Coronary artery (tissue), 2 donors: ENCODE data around the gene CCND1.

ENCODE experiments used
- DNase-seq: peaks from one replicate; pipeline ENCODE4 v3.0.0-alpha.2; 2017; ENCODE audit warnings: low spot score
- H3K27ac ChIP-seq, 2 donors: fragments of 200-600 bp; sonication (generic); one replicate each; pipeline ENCODE4 v1.5.1; 2016 to 2019
- H3K4me3 ChIP-seq: fragments of 200-600 bp; sonication (generic); 2 replicates; pipeline ENCODE4 v1.5.1; 2016; ENCODE audit warnings: mild to moderate bottlenecking, moderate library complexity
- TF ChIP-seq, protein P1 (sequence below): fragments of 200-600 bp; sonication (generic); IDR thresholded peaks from one replicate; pipeline ENCODE4 v1.5.1; 2019; ENCODE audit warnings: antibody characterized with exemption

Gene CCND1

DNA sequence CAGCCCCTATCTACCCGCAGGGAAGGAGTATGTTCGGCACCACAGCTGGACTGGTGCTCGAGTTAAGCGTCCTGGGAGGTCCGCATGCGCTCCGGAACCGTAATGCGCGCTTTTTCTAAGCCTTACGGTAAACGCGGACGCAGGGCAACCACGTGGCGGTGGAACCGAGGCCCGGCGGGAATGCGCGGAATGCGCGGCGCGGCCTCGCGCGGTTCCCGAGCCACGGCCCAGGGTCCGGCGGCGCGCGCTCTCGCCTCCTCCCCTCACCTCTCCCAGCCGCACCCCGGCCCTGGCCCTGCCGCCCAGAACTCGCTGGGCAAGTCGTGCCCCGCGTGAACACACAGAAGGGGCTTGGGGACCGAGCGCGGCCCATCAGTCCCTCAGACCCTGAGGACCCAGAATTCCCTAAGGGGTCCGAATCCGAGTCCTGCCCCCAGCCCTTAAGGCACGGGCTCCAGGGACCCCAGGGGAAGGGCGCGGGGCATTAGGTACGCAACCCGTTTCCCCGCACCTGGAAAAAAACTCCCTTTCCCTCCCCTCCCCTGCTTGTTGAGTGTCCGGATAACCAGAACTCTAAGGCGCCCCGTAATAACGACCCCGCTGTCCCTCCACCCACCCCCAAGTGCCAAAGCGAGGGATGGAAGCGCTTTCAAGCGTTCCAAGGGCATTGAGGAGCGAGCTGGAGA lies 4.3 kb upstream of the CCND1 start:
- H3K27ac ChIP-seq = peak overlapping the region; percentile 47 to 86
- DNase-seq = peak; percentile 85
- peak overlapping the region; percentile 83 for H3K4me3 ChIP-seq
- TF ChIP-seq, protein P1, sequence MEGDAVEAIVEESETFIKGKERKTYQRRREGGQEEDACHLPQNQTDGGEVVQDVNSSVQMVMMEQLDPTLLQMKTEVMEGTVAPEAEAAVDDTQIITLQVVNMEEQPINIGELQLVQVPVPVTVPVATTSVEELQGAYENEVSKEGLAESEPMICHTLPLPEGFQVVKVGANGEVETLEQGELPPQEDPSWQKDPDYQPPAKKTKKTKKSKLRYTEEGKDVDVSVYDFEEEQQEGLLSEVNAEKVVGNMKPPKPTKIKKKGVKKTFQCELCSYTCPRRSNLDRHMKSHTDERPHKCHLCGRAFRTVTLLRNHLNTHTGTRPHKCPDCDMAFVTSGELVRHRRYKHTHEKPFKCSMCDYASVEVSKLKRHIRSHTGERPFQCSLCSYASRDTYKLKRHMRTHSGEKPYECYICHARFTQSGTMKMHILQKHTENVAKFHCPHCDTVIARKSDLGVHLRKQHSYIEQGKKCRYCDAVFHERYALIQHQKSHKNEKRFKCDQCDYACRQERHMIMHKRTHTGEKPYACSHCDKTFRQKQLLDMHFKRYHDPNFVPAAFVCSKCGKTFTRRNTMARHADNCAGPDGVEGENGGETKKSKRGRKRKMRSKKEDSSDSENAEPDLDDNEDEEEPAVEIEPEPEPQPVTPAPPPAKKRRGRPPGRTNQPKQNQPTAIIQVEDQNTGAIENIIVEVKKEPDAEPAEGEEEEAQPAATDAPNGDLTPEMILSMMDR = no peak

DNA sequence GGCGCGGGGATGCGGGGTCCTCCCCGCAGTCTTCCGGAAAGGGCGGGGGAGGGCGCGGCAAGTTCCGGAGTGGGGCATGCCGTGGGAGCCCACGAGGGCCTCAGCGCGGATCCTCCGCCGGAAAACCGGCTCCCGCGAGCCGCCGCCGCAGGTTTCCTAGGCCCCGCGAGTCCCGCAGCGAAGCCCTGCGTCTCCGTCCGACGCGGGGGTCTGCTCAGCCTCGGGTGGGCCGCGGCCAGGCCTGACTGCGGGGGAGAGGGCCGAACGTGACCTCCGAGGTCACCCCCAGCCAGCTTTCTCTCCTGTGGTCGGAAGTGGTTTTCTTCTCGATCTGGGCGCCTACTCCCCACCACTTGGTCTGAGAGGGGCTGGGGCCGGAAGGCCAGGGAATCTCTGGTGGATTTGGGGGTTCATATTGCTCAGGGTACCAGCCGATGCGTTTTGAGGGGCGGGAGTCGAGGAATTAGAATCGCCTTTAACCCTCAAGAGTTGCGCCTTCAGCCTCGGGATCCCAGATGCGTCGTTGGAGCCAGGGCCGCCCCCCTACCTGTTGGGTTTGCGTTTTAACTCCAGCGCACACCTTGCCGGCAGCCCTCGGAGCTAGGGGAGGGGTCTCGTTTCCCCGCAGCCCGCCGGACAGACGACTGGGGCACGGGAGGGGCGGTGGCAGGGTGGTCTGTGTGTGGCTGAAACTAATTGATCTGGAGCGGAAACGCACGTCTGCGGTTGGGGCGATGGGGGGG lies 3.6 kb upstream of the CCND1 start:
- Histone ChIP-seq H3K27ac (peak overlapping the region in 1 of 2 donors; percentile 86), H3K4me3 (peak overlapping the region; percentile 83)
- DNase-seq = peak; percentile 73
- TF ChIP-seq, protein P1 = no peak

DNA sequence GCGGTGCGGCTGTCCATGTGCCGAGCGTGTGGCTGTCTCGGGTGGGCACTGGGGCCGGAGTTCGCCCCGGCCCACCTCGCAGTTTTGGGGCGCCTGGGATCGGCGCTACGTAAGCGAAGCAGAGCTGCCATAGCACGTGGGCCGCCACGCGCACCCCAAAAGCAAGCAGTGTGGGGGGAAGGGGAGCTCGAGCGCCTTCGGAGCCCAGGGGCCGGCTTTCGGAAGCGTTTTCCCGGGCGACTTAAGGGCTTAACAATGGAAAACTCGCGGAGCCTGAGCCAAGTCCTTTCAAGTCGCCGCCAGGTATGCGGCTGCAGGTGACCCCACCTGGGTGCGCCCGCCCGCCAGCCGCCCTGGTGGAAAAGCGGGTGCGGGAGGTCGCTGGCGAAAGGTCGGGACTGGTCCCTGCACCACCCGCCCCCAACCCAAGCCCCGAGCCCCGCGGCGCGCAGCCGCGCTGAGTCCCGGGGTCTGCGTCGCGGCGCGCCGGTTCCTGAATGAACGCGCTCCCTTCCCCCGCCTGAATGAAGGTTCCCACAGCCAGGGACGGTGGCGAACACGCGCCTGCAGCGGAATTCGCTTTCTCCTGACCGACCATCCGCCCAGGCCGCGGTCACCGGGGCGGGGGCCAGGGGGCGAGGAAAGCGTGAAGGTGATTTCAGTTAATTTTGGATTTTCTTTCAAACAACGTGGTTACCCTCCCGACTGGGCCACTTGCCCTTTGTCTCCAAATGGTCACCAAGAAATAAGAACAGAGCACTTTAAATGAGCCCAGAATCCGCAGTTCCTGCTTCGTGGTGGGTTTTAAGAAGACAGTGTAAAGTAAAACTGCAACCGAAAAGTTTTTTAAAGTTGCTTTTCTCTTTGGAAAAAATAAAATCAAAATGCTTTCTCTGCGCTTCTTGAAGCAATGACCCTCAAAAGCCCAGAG lies 2.8 kb upstream of the CCND1 start:
- TF ChIP-seq, protein P1 = no peak
- DNase-seq = peak; percentile 73
- H3K27ac ChIP-seq = peak overlapping the region in 1 of 2 donors; percentile 86
- peak overlapping the region; percentile 83 for H3K4me3 ChIP-seq

DNA sequence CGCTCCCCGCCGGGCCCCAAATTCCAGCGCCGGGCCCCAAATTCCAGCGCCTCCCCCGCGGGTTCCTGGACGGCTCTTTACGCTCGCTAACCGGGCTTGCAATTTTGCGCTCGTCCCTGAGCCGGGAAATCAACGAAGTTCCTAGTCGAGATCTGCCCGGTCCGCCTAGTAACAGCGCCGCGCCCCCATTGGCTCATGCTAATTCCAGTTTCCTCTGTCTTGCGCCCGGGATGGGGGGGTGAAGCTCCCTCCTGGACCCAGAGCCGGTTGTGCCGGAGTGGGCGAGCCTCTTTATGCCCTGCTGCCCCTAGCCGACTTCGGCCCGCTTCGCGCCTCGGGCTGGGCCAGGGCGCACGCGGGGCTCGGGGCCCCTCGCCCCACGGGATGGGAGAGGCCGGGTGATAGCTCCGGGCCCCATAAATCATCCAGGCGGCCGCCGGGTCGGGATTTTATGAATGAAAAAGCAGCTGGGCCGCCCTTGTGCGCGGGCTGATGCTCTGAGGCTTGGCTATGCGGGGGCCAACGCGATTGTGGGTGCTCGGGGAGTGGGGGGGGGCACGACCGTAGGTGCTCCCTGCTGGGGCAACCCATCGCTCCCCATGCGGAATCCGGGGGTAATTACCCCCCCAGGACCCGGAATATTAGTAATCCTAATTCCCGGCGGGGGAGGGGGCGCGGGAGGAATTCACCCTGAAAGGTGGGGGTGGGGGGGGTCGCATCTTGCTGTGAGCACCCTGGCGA lies 1.8 kb upstream of the CCND1 start:
- DNase-seq = peak; percentile 96
- H3K4me3 ChIP-seq = peak overlapping the region; percentile 83
- peak overlapping the region in 1 of 2 donors; percentile 86 for H3K27ac ChIP-seq
- TF ChIP-seq, protein P1 = no peak

DNA sequence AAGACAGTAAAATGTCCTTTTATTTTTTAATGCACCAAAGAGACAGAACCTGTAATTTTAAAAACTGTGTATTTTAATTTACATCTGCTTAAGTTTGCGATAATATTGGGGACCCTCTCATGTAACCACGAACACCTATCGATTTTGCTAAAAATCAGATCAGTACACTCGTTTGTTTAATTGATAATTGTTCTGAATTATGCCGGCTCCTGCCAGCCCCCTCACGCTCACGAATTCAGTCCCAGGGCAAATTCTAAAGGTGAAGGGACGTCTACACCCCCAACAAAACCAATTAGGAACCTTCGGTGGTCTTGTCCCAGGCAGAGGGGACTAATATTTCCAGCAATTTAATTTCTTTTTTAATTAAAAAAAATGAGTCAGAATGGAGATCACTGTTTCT lies 1.1 kb upstream of the CCND1 start:
- TF ChIP-seq, protein P1 = no peak
- DNase-seq = no peak
- Histone ChIP-seq H3K4me3 (peak overlapping the region; percentile 83), H3K27ac (no peak overlapping the region)

DNA sequence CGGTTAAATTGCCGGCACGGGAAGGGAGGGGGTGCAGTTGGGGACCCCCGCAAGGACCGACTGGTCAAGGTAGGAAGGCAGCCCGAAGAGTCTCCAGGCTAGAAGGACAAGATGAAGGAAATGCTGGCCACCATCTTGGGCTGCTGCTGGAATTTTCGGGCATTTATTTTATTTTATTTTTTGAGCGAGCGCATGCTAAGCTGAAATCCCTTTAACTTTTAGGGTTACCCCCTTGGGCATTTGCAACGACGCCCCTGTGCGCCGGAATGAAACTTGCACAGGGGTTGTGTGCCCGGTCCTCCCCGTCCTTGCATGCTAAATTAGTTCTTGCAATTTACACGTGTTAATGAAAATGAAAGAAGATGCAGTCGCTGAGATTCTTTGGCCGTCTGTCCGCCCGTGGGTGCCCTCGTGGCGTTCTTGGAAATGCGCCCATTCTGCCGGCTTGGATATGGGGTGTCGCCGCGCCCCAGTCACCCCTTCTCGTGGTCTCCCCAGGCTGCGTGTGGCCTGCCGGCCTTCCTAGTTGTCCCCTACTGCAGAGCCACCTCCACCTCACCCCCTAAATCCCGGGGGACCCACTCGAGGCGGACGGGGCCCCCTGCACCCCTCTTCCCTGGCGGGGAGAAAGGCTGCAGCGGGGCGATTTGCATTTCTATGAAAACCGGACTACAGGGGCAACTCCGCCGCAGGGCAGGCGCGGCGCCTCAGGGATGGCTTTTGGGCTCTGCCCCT lies 529 bp upstream of the CCND1 start:
- TF ChIP-seq, protein P1 = no peak
- Histone ChIP-seq H3K4me3 (peak overlapping the region; percentile 83), H3K27ac (peak overlapping the region; percentile 86 to 90)
- peak; percentile 73 for DNase-seq
